Upper lobe of left lung (tissue), 6 donors: ENCODE results near the gene PRR5L. TPM values are rescaled to one million over a fixed set of nuclear protein-coding genes. Genes with fewer than 3 reads are reported as not detected.

Source experiments
- ATAC-seq, 2 donors: fragments of 200-7000 bp; cut with Tn5 transposase; one replicate each; pipeline ENCODE4 v1.9.1; 2022; ENCODE audit warnings: mild to moderate bottlenecking in 2 of 2, moderate library complexity in 2 of 2; ENCODE audit not compliant: low FRiP score in 2 of 2
- DNase-seq, 2 donors: peaks; one replicate each; pipeline ENCODE4 v3.0.0-alpha.2; 2019 to 2020
- H3K27ac ChIP-seq, 4 donors: fragments of 200-600 bp; sonication (generic); one replicate each; pipeline ENCODE4 v1.5.1; 2016 to 2019
- H3K27me3 ChIP-seq, 4 donors: fragments of 200-600 bp; sonication (generic); one replicate each; pipeline ENCODE4 v1.5.1; 2017 to 2019
- H3K36me3 ChIP-seq, 4 donors: fragments of 200-600 bp; sonication (generic); one replicate each; pipeline ENCODE4 v1.5.1; 2016 to 2019
- H3K4me1 ChIP-seq, 4 donors: fragments of 200-600 bp; sonication (generic); one replicate each; pipeline ENCODE4 v1.5.1; 2018 to 2019
- H3K4me3 ChIP-seq, 4 donors: fragments of 200-600 bp; sonication (generic); one replicate each; pipeline ENCODE4 v1.5.1; 2017 to 2019; ENCODE audit warnings: mild to moderate bottlenecking in 2 of 4, moderate library complexity in 1 of 4
- H3K9me3 ChIP-seq, 4 donors: fragments of 200-600 bp; sonication (generic); one replicate each; pipeline ENCODE4 v1.5.1; 2018 to 2019
- EP300 ChIP-seq, 4 donors: sonication (generic); formaldehyde crosslinking; IDR thresholded peaks; one replicate each; pipeline ENCODE4 v1.5.1; 2017; ENCODE audit warnings: antibody characterized with exemption in 4 of 4, control low read depth in 2 of 4
- POLR2A ChIP-seq, 4 donors: fragments of 450-650 bp; IDR thresholded peaks; one replicate each; pipeline ENCODE4 v1.5.1; 2016 to 2017; ENCODE audit warnings: antibody characterized with exemption in 4 of 4, mild to moderate bottlenecking in 2 of 4
- POLR2AphosphoS5 ChIP-seq, 2 donors: sonication (generic); formaldehyde crosslinking; IDR thresholded peaks; one replicate each; pipeline ENCODE4 v1.5.1; 2017; ENCODE audit warnings: antibody characterized with exemption in 2 of 2
- WGBS, 2 donors: methylation state at CpG; one replicate each; pipeline ENCODE4 v1.1.5; 2017 to 2018; 5-methylcytosine and 5-hydroxymethylcytosine counted together
- total RNA-seq, 6 donors: library from RNA; depleted of rRNA in 4 of 6; stranded (reverse); fragments of >200 nt in 4 of 6; gene quantifications; one replicate each; pipeline versions ENCODE4 v1.1.0 to v1.2.1, GENCODE V29; 2016 to 2021
- TF ChIP-seq, protein P1 (sequence below), 6 experiments: fragments of 450-650 bp in 4 of 6; fragments of 200-600 bp in 2 of 6; sonication (generic) in 2 of 6; IDR thresholded peaks; one replicate each; pipeline ENCODE4 v1.5.1; 2016 to 2019; ENCODE audit warnings: antibody characterized with exemption in 6 of 6
- donor health status: DM: no; HTN: no; CAD: no; lungs with moderate emphysema.
- donor health status: DM: no; HTN: yes; CAD: no; lungs with severe emphysema.

The PRR5L gene
- total RNA-seq, 6 donors from 2014 or later: 18.9 to 40.5 (median 27.6) TPM

DNA sequence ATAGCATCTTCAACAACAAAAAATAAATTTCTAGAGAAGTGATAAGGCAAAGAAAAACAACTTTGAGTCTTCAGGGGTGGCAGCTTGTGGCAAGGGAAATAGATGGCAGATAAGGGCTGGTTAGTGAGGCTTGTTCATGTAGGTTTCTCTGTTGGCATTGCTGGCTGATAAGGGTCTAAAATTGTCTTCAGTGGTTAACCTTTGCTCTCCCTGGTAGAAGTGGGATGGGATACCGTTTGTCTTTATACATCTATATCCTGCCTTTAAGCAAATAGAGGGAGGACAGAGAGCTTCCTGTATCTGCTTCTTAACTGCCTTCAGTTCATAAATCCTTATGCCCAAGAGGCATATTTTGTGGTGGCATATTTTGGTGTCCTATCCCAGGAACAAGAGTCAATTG, 156.9 kb downstream of the PRR5L start:
- no peaks in the 10 kb centered on the region for H3K27me3 ChIP-seq
- H3K27ac ChIP-seq: peak overlapping the region in 1 of 4 donors; percentile 82
- ATAC-seq (no peak), DNase-seq (no peak)
- peaks cover 20 to 36% (median 31%) of the 10 kb centered on the region in 4 donors for H3K4me1 ChIP-seq
- peaks cover 0 to 10% (median 2%) of the 10 kb centered on the region in 4 donors for H3K36me3 ChIP-seq
- H3K9me3 ChIP-seq: no peaks in the 10 kb centered on the region
- H3K4me3 ChIP-seq: no peak overlapping the region
- 13 to 29% methylated on average over 1 of the region's 1 CpG for WGBS, 2 donors
- TF ChIP-seq, protein P1, sequence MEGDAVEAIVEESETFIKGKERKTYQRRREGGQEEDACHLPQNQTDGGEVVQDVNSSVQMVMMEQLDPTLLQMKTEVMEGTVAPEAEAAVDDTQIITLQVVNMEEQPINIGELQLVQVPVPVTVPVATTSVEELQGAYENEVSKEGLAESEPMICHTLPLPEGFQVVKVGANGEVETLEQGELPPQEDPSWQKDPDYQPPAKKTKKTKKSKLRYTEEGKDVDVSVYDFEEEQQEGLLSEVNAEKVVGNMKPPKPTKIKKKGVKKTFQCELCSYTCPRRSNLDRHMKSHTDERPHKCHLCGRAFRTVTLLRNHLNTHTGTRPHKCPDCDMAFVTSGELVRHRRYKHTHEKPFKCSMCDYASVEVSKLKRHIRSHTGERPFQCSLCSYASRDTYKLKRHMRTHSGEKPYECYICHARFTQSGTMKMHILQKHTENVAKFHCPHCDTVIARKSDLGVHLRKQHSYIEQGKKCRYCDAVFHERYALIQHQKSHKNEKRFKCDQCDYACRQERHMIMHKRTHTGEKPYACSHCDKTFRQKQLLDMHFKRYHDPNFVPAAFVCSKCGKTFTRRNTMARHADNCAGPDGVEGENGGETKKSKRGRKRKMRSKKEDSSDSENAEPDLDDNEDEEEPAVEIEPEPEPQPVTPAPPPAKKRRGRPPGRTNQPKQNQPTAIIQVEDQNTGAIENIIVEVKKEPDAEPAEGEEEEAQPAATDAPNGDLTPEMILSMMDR (IDR thresholded peaks at IDR 0.05): no peak
- no peak for TF ChIP-seq POLR2A (IDR thresholded peaks at IDR 0.05)
- no peak for TF ChIP-seq POLR2AphosphoS5 (IDR thresholded peaks at IDR 0.05)
- TF ChIP-seq EP300 (IDR thresholded peaks at IDR 0.05): no peak

DNA sequence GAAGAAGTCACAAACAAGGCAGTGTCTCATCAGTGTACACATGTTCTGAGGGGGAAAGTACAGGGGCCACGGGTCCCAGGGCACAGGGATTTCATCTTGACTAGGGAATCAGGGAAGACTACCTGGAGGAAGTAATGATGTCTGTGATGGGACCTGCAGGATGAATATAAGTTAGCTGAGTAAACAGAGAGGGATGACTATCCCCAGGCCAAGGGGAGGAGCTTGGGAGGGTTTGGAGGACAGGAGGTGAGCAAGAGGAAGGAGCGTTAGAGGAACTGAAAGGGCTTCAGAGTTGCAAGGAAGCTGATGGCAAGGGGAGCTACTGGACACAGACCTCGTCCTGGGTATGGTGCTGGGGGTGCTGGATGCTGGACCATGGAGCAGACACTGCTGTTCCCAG, 157.6 kb downstream of the PRR5L start:
- 75 to 76% methylated on average over 3 of the region's 3 CpGs for WGBS, 2 donors
- H3K4me1 ChIP-seq: peaks cover 19 to 36% (median 30%) of the 10 kb centered on the region in 4 donors
- TF ChIP-seq, protein P1 (IDR thresholded peaks at IDR 0.05): no peak
- TF ChIP-seq POLR2AphosphoS5 (IDR thresholded peaks at IDR 0.05) (no peak), POLR2A (IDR thresholded peaks at IDR 0.05) (no peak), EP300 (IDR thresholded peaks at IDR 0.05) (no peak)

DNA sequence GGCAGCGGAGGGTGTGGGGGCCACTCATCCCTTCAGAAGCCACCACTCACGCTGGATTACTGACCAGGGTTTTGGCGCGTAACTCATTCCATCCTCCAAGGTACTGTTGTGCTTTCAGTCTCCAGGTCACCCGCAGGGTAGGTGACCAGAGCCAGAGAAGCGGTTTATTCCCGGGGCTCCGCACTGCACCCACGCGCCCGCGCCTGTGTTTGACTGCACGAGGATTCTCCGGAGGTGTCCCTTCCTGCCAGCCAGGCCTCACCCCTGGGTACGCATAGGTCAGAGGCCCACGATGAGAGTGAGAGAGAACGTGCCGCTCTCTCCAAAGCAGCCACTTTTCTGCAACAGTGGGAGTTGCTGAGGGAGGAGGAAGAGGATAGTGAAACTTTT, 158.5 kb downstream of the PRR5L start:
- H3K9me3 ChIP-seq: no peaks in the 10 kb centered on the region
- peaks cover 0 to 10% (median 2%) of the 10 kb centered on the region in 4 donors for H3K36me3 ChIP-seq
- TF ChIP-seq EP300 (IDR thresholded peaks at IDR 0.05): no peak
- TF ChIP-seq, protein P1 (IDR thresholded peaks at IDR 0.05): no peak
- TF ChIP-seq POLR2AphosphoS5 (IDR thresholded peaks at IDR 0.05): no peak
- WGBS, 2 donors: 85 to 91% methylated on average over 9 to 18 of the region's 18 CpGs
- H3K27ac ChIP-seq: peak overlapping the region; percentile 60 to 82 (median 74)
- no peak overlapping the region for H3K4me3 ChIP-seq
- H3K27me3 ChIP-seq: no peaks in the 10 kb centered on the region
- ATAC-seq: no peak
- DNase-seq: peak in 1 of 2 donors; percentile 69
- peaks cover 21 to 33% (median 29%) of the 10 kb centered on the region in 4 donors for H3K4me1 ChIP-seq

More for the DNA sequence above, 157.6 kb downstream of the PRR5L start:
- Histone ChIP-seq H3K27me3 (no peaks in the 10 kb centered on the region), H3K36me3 (peaks cover 0 to 10% (median 2%) of the 10 kb centered on the region in 4 donors), H3K27ac (peak overlapping the region in 1 of 4 donors; percentile 82), H3K4me3 (no peak overlapping the region), H3K9me3 (no peaks in the 10 kb centered on the region)
- ATAC-seq: no peak
- DNase-seq: no peak

DNA sequence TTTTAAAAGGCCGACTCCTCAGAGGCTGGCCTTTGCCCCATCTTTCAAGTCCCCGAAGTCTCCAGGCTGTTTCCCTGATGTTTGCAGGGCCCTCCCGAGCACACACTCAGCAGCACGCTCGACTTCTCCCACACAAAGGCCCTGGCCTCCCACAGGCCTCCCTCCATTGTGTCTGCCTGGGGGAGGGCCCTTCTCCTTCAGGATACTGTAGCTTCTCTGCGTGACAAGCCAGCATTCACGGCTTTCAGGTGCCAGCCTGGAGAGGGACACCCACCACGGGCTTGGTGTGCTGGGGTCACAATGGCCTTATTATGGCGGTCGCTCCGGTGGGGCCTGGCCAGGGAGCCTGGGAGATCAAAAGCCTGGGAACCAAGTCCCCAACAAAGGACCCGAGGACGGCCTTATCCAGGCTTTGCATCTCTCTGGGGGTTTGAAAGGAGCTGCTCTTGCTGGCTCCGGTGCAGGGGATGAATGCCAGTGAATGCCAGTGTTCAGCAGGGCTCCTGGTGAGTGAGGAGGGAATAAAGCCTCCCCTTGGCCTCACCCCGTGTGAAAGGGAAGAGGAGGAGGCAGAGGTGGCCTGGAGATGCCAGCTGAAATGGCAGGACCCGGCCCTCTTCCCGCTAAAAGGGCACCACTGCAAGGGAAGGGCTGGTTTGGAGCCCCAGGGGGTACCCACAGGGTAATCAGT, 159.0 kb downstream of the PRR5L start:
- Histone ChIP-seq H3K27me3 (no peaks in the 10 kb centered on the region), H3K36me3 (peaks cover 0 to 10% (median 2%) of the 10 kb centered on the region in 4 donors), H3K9me3 (no peaks in the 10 kb centered on the region), H3K4me3 (no peak overlapping the region), H3K27ac (peak overlapping the region; percentile 60 to 82 (median 74)), H3K4me1 (peaks cover 16 to 28% (median 24%) of the 10 kb centered on the region in 4 donors)
- no peak for ATAC-seq
- 73 to 82% methylated on average over 8 to 17 of the region's 17 CpGs for WGBS, 2 donors
- TF ChIP-seq, protein P1 (IDR thresholded peaks at IDR 0.05): no peak
- TF ChIP-seq POLR2A (IDR thresholded peaks at IDR 0.05): no peak
- no peak for TF ChIP-seq POLR2AphosphoS5 (IDR thresholded peaks at IDR 0.05)
- TF ChIP-seq EP300 (IDR thresholded peaks at IDR 0.05): no peak
- DNase-seq: peak in 1 of 2 donors; percentile 43
